HepG2 (cell line): Measurements from ENCODE around the gene ELP5. TPM values are rescaled to one million over a fixed set of nuclear protein-coding genes. Genes with fewer than 3 reads are reported as not detected.

Source experiments
- FOSL1 ChIP-seq: sonication (generic); formaldehyde crosslinking; IDR thresholded peaks from 2 replicates; pipeline ENCODE4 v1.9.0; 2021; ENCODE audit warnings: missing genetic modification reagents, borderline replicate concordance
- MAF1 ChIP-seq: sonication (generic); formaldehyde crosslinking; IDR thresholded peaks from 2 replicates; pipeline ENCODE4 v1.5.0; 2020; ENCODE audit warnings: missing genetic modification reagents, borderline replicate concordance
- RBAK ChIP-seq: sonication (generic); formaldehyde crosslinking; IDR thresholded peaks from 2 replicates; pipeline ENCODE4 v1.5.1; 2020; ENCODE audit warnings: mild to moderate bottlenecking, missing genetic modification reagents
- TBP ChIP-seq: sonication (generic); formaldehyde crosslinking; IDR thresholded peaks from 2 replicates; pipeline ENCODE4 v1.5.0; 2020; ENCODE audit warnings: missing genetic modification reagents
- ZBTB14 ChIP-seq: sonication (generic); formaldehyde crosslinking; IDR thresholded peaks from 2 replicates; pipeline ENCODE4 v1.4.0; 2020; ENCODE audit warnings: missing genetic modification reagents
- ZBTB42 ChIP-seq: sonication (generic); formaldehyde crosslinking; IDR thresholded peaks from 2 replicates; pipeline ENCODE4 v1.5.0; 2020; ENCODE audit warnings: mild to moderate bottlenecking, missing genetic modification reagents
- ZNF292 ChIP-seq: sonication (generic); formaldehyde crosslinking; IDR thresholded peaks from 2 replicates; pipeline ENCODE4 v1.8.1; 2022; ENCODE audit warnings: mild to moderate bottlenecking, low read depth, missing genetic modification reagents, borderline replicate concordance
- ZNF431 ChIP-seq: sonication (generic); formaldehyde crosslinking; IDR thresholded peaks from 2 replicates; pipeline ENCODE4 v1.9.0; 2022; ENCODE audit warnings: missing genetic modification reagents, low read depth, mild to moderate bottlenecking, borderline replicate concordance
- ZNF563 ChIP-seq: sonication (generic); formaldehyde crosslinking; IDR thresholded peaks from 2 replicates; pipeline ENCODE4 v1.8.0; 2022; ENCODE audit warnings: mild to moderate bottlenecking, moderate library complexity, missing genetic modification reagents
- ZNF672 ChIP-seq: sonication (generic); formaldehyde crosslinking; IDR thresholded peaks from 2 replicates; pipeline ENCODE4 v1.8.1; 2022; ENCODE audit warnings: missing genetic modification reagents
- polyA plus RNA-seq, 8 experiments: library from polyadenylated mRNA; depleted of rRNA in 3 of 8; stranded (reverse) in 7 of 8; unstranded in 1 of 8; fragments of >200 nt; fragmentation: Illumina TruSeq in 4 of 8; extraction: Trizol in 4 of 8; gene quantifications; 2 replicates each; pipeline versions ENCODE4 v1.2.1 to v1.2.3, GENCODE V29; 2011 to 2016; ENCODE audit warnings: low read depth in 4 of 8, missing spikeins in 1 of 8, mixed read lengths in 1 of 8; ENCODE audit not compliant: insufficient read depth in 1 of 8
- total RNA-seq, 5 experiments: library from RNA; depleted of rRNA; stranded (reverse); fragments of >200 nt; fragmentation: Illumina TruSeq; extraction: Trizol; gene quantifications; 2 replicates each; pipeline ENCODE4 v1.2.3, GENCODE V29; 2016; ENCODE audit warnings: low read depth in 1 of 5
- TF ChIP-seq, protein P1 (sequence below): sonication (generic); formaldehyde crosslinking; IDR thresholded peaks from 2 replicates; pipeline ENCODE4 v1.5.1; 2020; ENCODE audit warnings: missing genetic modification reagents, mild to moderate bottlenecking, borderline replicate concordance
- TF ChIP-seq, protein P2 (sequence below), 2 experiments: sonication (generic) in 1 of 2; formaldehyde crosslinking in 1 of 2; IDR thresholded peaks; 2 replicates each; pipeline versions ENCODE4 v1.5.1 to v1.6.1; 2011 to 2020; ENCODE audit warnings: borderline replicate concordance in 1 of 2, low read depth in 1 of 2, low read length in 1 of 2, mild to moderate bottlenecking in 1 of 2, missing genetic modification reagents in 1 of 2, moderate library complexity in 1 of 2
- TF ChIP-seq, protein P3 (sequence below): sonication (generic); formaldehyde crosslinking; IDR thresholded peaks from 2 replicates; pipeline ENCODE4 v1.5.1; 2020; ENCODE audit warnings: missing genetic modification reagents, mild to moderate bottlenecking, borderline replicate concordance
- TF ChIP-seq, protein P4 (sequence below), 2 experiments: sonication (generic) in 1 of 2; formaldehyde crosslinking in 1 of 2; IDR thresholded peaks; 2 replicates each; pipeline versions ENCODE4 v1.6.1 to v1.9.0; 2014 to 2022; ENCODE audit warnings: antibody characterized with exemption in 1 of 2, borderline replicate concordance in 1 of 2, inconsistent platforms in 1 of 2, low read depth in 1 of 2, missing genetic modification reagents in 1 of 2

Gene ELP5
- total and polyA plus RNA-seq, 2 of the 13 experiments (the other 11 are each of a cell fraction or from before 2014, with no cell fraction given) = 67.6 to 69.8 TPM

DNA sequence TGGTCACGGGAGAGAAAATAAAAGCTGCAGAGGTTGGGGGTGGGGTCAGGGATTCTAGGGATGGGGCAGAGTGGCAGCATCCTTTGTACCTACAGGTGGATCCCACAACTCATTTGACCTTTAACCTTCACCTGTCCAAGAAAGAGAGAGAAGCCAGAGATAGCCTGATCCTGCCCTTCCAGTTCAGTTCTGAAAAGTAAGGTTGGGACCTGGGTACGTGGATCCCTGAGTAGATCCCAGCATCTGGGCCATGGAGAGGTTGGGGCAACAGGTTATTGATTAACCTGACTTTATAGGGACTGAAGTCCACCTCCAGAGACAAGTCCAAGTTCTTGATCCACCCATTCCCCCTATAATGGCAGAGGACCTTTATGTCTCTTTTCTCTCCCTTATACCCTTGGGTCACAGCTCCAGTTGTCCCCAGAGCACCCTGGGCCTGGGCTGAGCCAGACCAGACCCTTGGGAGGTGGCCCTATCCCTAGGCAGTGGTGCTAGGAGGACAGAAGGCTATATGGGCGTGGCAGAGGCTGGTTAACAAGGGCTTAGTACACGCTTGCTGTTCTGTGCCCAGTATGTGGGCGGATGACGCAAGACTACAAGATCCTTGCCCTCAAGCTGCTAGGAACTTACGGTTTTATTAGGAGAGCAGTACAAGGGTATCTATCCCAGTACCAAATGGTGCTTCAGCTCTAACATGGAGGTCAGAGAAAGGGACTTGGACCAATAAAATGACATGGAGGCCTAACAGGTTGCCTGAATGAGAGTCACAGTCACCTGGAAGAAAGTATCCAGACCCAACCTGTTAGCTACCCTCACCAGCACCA, 6.9 kb downstream of the ELP5 start (continued):
- no peak for TF ChIP-seq ZNF672 (CRISPR knock-in tag)
- TF ChIP-seq, protein P1, sequence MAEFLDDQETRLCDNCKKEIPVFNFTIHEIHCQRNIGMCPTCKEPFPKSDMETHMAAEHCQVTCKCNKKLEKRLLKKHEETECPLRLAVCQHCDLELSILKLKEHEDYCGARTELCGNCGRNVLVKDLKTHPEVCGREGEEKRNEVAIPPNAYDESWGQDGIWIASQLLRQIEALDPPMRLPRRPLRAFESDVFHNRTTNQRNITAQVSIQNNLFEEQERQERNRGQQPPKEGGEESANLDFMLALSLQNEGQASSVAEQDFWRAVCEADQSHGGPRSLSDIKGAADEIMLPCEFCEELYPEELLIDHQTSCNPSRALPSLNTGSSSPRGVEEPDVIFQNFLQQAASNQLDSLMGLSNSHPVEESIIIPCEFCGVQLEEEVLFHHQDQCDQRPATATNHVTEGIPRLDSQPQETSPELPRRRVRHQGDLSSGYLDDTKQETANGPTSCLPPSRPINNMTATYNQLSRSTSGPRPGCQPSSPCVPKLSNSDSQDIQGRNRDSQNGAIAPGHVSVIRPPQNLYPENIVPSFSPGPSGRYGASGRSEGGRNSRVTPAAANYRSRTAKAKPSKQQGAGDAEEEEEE (CRISPR knock-in tag) = no peak
- TF ChIP-seq ZBTB14 (CRISPR knock-in tag) = no peak
- TF ChIP-seq MAF1 (CRISPR knock-in tag) = no peak
- TF ChIP-seq, protein P2, sequence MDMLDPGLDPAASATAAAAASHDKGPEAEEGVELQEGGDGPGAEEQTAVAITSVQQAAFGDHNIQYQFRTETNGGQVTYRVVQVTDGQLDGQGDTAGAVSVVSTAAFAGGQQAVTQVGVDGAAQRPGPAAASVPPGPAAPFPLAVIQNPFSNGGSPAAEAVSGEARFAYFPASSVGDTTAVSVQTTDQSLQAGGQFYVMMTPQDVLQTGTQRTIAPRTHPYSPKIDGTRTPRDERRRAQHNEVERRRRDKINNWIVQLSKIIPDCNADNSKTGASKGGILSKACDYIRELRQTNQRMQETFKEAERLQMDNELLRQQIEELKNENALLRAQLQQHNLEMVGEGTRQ (IDR thresholded peaks at IDR 0.05; ENCODE audit: low read depth, low read length) = no peak
- TF ChIP-seq, protein P2 (CRISPR knock-in tag; IDR thresholded peaks at IDR 0.05; ENCODE audit: borderline replicate concordance) = no peak
- TF ChIP-seq ZBTB42 = no peak
- TF ChIP-seq RBAK (CRISPR knock-in tag) = no peak
- no peak for TF ChIP-seq FOSL1
- TF ChIP-seq ZNF431 = no peak
- TF ChIP-seq, protein P3, sequence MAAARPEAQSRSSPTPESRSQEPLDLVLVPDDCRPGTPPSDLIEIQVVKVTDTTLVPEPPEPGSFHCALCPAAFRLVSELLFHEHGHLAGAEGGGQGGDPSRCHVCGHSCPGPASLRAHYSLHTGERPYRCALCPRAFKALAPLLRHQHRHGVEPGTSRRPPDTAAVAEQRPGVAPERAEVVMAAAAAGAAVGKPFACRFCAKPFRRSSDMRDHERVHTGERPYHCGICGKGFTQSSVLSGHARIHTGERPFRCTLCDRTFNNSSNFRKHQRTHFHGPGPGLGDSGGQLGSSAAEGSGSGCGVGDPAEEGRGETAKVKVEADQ (CRISPR knock-in tag) = peak; percentile 85
- TF ChIP-seq TBP (CRISPR knock-in tag) = no peak
- TF ChIP-seq ZNF292 (CRISPR knock-in tag) = 0 out of 2 replicates have a peak, but pooled peaks have one; percentile 19
- no peak for TF ChIP-seq ZNF563 (CRISPR knock-in tag)
- TF ChIP-seq, protein P4, sequence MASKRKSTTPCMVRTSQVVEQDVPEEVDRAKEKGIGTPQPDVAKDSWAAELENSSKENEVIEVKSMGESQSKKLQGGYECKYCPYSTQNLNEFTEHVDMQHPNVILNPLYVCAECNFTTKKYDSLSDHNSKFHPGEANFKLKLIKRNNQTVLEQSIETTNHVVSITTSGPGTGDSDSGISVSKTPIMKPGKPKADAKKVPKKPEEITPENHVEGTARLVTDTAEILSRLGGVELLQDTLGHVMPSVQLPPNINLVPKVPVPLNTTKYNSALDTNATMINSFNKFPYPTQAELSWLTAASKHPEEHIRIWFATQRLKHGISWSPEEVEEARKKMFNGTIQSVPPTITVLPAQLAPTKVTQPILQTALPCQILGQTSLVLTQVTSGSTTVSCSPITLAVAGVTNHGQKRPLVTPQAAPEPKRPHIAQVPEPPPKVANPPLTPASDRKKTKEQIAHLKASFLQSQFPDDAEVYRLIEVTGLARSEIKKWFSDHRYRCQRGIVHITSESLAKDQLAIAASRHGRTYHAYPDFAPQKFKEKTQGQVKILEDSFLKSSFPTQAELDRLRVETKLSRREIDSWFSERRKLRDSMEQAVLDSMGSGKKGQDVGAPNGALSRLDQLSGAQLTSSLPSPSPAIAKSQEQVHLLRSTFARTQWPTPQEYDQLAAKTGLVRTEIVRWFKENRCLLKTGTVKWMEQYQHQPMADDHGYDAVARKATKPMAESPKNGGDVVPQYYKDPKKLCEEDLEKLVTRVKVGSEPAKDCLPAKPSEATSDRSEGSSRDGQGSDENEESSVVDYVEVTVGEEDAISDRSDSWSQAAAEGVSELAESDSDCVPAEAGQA (IDR thresholded peaks at IDR 0.05; ENCODE audit: low read depth) = no peak
- TF ChIP-seq, protein P4 (CRISPR knock-in tag; IDR thresholded peaks at IDR 0.05; ENCODE audit: borderline replicate concordance) = no peak
